NB4 (cell line): ENCODE measurements around the gene PLXNC1.

Experiments
- CTCF ChIP-seq: IDR thresholded peaks from one replicate; pipeline ENCODE4 v1.5.1; 2012; ENCODE audit warnings: low read depth, low read length
- MAX ChIP-seq: IDR thresholded peaks from 2 replicates; pipeline ENCODE4 v1.6.1; 2011; ENCODE audit warnings: low read depth, low read length
- MYC ChIP-seq: IDR thresholded peaks from 2 replicates; pipeline ENCODE4 v1.6.1; 2011; ENCODE audit warnings: low read depth, low read length

DNA sequence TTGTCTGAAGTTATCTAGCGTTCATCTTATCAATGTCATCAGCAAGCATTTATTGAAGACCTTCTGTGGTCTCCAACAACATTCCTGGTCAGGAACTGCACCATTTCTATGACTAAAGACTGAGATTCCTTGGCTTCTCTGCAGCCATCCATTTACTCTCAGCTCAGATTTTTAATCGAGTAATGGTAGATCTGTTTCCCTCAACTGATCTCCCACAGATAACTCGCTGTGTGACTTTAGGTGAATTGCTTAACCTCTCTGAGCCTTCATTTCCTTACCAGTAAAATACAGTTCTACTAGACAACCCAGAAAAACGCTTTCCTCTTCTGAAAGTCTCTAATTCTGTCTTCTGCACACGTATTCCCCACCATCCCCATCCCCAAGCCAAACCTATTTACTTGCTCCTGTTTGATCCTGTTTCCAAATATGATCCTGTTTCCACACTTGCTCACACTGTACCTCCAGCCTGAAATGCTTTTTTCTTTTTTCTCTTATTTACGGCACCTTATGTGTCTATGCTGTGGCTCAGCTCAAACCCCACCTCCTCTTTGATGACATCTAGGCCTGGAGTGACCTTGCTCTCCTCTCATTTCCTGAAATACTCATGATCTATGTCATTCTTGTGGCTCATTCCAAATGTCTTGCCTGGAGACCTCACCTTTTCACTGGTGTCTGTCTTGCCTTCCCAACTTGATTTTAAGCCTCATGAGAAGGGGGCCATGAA, 21.8 kb downstream of the PLXNC1 start:
- TF ChIP-seq CTCF = no peak
- TF ChIP-seq MYC = no peak
- no peak for TF ChIP-seq MAX
